Heart left ventricle (tissue), 13 donors: ENCODE measurements around the gene C13orf42.

Experiments used
- CTCF ChIP-seq, 12 donors: fragments of 200-600 bp; sonication (generic) in 4 of 12; IDR thresholded peaks; one replicate each; pipeline versions ENCODE4 v1.5.0 to v1.8.0; 2018 to 2022; ENCODE audit warnings: antibody characterized with exemption in 12 of 12, mild to moderate bottlenecking in 5 of 12
- POLR2A ChIP-seq, 2 donors: fragments of 450-650 bp; IDR thresholded peaks; one replicate each; pipeline ENCODE4 v1.6.1; 2017; ENCODE audit warnings: antibody characterized with exemption in 2 of 2, mild to moderate bottlenecking in 2 of 2, moderate library complexity in 2 of 2
- donor health status: ischemic (EF 13 %, LVEDD 7.1; RV severe dilation, severe dysfunction).
- donor health status: DM: no; HTN: yes; CAD: no.
- donor health status: DM: no; HTN: no; CAD: no.
- donor health status: ischemic (EF 25% LVEDD 6.9; RV normal size, moderate dysfunction).
- donor health status: ischemic (EF 25% LVEDD 5.7; RV mildly dilated, moderate dysfunction).
- donor health status: ischemic (EF 35%, LVEDD 5.7; RV mildly dilated, moderate dysfunction).
- donor health status: nonischemic (EF 11% LVEDD 7.7; RV severe dilation, severe dysfunction).
- donor health status: DM: yes; HTN: yes; CAD: no.
- donor health status: PGD.
- donor health status: ischemic (EF 29% LVEDD 5.4; RV normal size, mild dysfunction).
- donor health status: nonischemic (EF 23%, LVEDD 6.1; RV moderate dilation, normal function).

- TF ChIP-seq CTCF (IDR thresholded peaks at IDR 0.05) (no peak), POLR2A (IDR thresholded peaks at IDR 0.05) (no peak)
These were observed 6.0 kb downstream of the C13orf42 start for GRCh38 chr13:51105046-51105445.
